Glutamatergic neuron (in vitro differentiated cells): Measurements from ENCODE around the gene ERCC8. TPM values are rescaled to one million over a fixed set of nuclear protein-coding genes. Genes with fewer than 3 reads are reported as not detected.

Experiments
- DNase-seq: peaks from one replicate; pipeline ENCODE4 v3.0.0; 2022
- H3K27ac Mint-ChIP-seq: one replicate; pipeline ENCODE4 v1.8.0; 2020; ENCODE audit warnings: mild to moderate bottlenecking, mixed read lengths, inconsistent platforms; ENCODE audit not compliant: unreplicated experiment
- H3K27me3 Mint-ChIP-seq: one replicate; pipeline ENCODE4 v1.8.0; 2020; ENCODE audit warnings: mild to moderate bottlenecking, moderate library complexity, mixed read lengths, inconsistent platforms; ENCODE audit not compliant: unreplicated experiment
- H3K36me3 Mint-ChIP-seq: one replicate; pipeline ENCODE4 v1.8.0; 2020; ENCODE audit warnings: mild to moderate bottlenecking, mixed read lengths, inconsistent platforms; ENCODE audit not compliant: unreplicated experiment
- H3K4me1 Mint-ChIP-seq: one replicate; pipeline ENCODE4 v1.8.0; 2020; ENCODE audit warnings: mild to moderate bottlenecking, low read depth, mixed read lengths, inconsistent platforms; ENCODE audit not compliant: unreplicated experiment
- H3K4me3 Mint-ChIP-seq: one replicate; pipeline ENCODE4 v1.8.0; 2020; ENCODE audit warnings: mild to moderate bottlenecking, mixed read lengths, inconsistent platforms; ENCODE audit not compliant: unreplicated experiment
- H3K9me3 Mint-ChIP-seq: one replicate; pipeline ENCODE4 v1.8.0; 2020; ENCODE audit warnings: mild to moderate bottlenecking, moderate library complexity, mixed read lengths, inconsistent platforms; ENCODE audit not compliant: unreplicated experiment
- CTCF ChIP-seq: fragments of 200-600 bp; sonication (generic); IDR thresholded peaks from one replicate; pipeline ENCODE4 v1.5.0; 2021; ENCODE audit not compliant: partially characterized antibody, unreplicated experiment
- long read RNA-seq: library from polyadenylated mRNA; unstranded; transcript quantifications from one replicate; pipeline ENCODE4 v2.0.0, GENCODE V29; 2020; ENCODE audit not compliant: unreplicated experiment
- total RNA-seq: library from RNA; stranded (reverse); fragmentation: NEBNext Ultra II Directional; extraction: Animal tissue kit (Norgen Biotek cat#: 25700); gene quantifications from one replicate; pipeline ENCODE4 v1.2.1, GENCODE V29; 2021; ENCODE audit not compliant: unreplicated experiment

The ERCC8 gene
- 17.6 TPM for total RNA-seq
- long read RNA-seq, transcript ERCC8-201 (12 exons, 2,017 nt), result major isoform, 7 of 17 reads
- long read RNA-seq, partial matches to known transcripts, result 1 of 17 reads
- long read RNA-seq, other reads (novel, unspliced or antisense), result 8 of 17 reads

- H3K36me3 Mint-ChIP-seq, result no peaks in the 10 kb centered on the region
- H3K27ac Mint-ChIP-seq, result no peak within 1 kb of the TSS
- no peak for TF ChIP-seq CTCF
- H3K9me3 Mint-ChIP-seq, result no peaks in the 10 kb centered on the region
- H3K27me3 Mint-ChIP-seq, result no peaks in the 10 kb centered on the region
- DNase-seq, result peak; percentile 90
- peaks cover 3% of the 10 kb centered on the region for H3K4me1 Mint-ChIP-seq
- H3K4me3 Mint-ChIP-seq, result no peak within 1 kb of the TSS
These were observed at the start of gene ERCC8, which contains the start of gene NDUFAF2 for GRCh38 chr5:60944904-60945812. ERCC8 (minus strand) TSS chr5:60945070; CDS start chr5:60945008, 62 bp downstream. NDUFAF2 (plus strand) TSS chr5:60945205; CDS start chr5:60945256, 51 bp downstream.

GRCh38 chr5:60993875-60994571 is 49.2 kb upstream of the ERCC8 start:
- peaks cover 2% of the 10 kb centered on the region for H3K27me3 Mint-ChIP-seq
- H3K9me3 Mint-ChIP-seq, result peaks cover 6% of the 10 kb centered on the region
- no peak overlapping the region for H3K4me3 Mint-ChIP-seq
- TF ChIP-seq CTCF, result no peak
- no peak overlapping the region for H3K27ac Mint-ChIP-seq
- H3K4me1 Mint-ChIP-seq, result no peaks in the 10 kb centered on the region
- no peak for DNase-seq
- peaks cover 10% of the 10 kb centered on the region for H3K36me3 Mint-ChIP-seq

- Mint-ChIP-seq H3K4me3 (no peak overlapping the region), H3K27me3 (peaks cover 2% of the 10 kb centered on the region), H3K4me1 (no peaks in the 10 kb centered on the region), H3K9me3 (peaks cover 6% of the 10 kb centered on the region), H3K27ac (no peak overlapping the region), H3K36me3 (peaks cover 10% of the 10 kb centered on the region)
- TF ChIP-seq CTCF, result no peak
- DNase-seq, result no peak
These were observed 48.6 kb upstream of the ERCC8 start for GRCh38 chr5:60993425-60993824.

- Mint-ChIP-seq H3K4me1 (no peaks in the 10 kb centered on the region), H3K4me3 (no peak overlapping the region), H3K9me3 (peaks cover 6% of the 10 kb centered on the region), H3K36me3 (peaks cover 10% of the 10 kb centered on the region), H3K27me3 (peaks cover 2% of the 10 kb centered on the region), H3K27ac (no peak overlapping the region)
- no peak for TF ChIP-seq CTCF
- DNase-seq, result no peak
These were observed 48.0 kb upstream of the ERCC8 start for GRCh38 chr5:60992871-60993270.
